ENCODE data around the gene DIPK1A.

DIPK1A gene

GRCh38 chr1:92870591-92870990 is 90.7 kb downstream of the DIPK1A start:
- DNase-seq (ENCODE audit: extremely low read depth, low read depth) = no peak
- TF ChIP-seq CTCF (IDR thresholded peaks at IDR 0.05; ENCODE audit: low read depth, low read length) = no peak

- TF ChIP-seq CTCF (IDR thresholded peaks at IDR 0.05; ENCODE audit: low read depth, low read length) = no peak
- no peak for DNase-seq (ENCODE audit: extremely low read depth, low read depth)
Measured at GRCh38 chr1:92864131-92864530, 97.1 kb downstream of the DIPK1A start.

- DNase-seq (ENCODE audit: extremely low read depth, low read depth) = no peak
- TF ChIP-seq CTCF (IDR thresholded peaks at IDR 0.05; ENCODE audit: low read depth, low read length) = no peak
Measured at GRCh38 chr1:92862605-92863004, 98.7 kb downstream of the DIPK1A start.

GRCh38 chr1:92859400-92860039 is 101.7 kb downstream of the DIPK1A start:
- no peak for TF ChIP-seq CTCF (IDR thresholded peaks at IDR 0.05; ENCODE audit: low read depth, low read length)
- no peak for DNase-seq (ENCODE audit: extremely low read depth, low read depth)

GRCh38 chr1:92858564-92859399 is 102.5 kb downstream of the DIPK1A start:
- peak; percentile 85 for TF ChIP-seq CTCF (IDR thresholded peaks at IDR 0.05; ENCODE audit: low read depth, low read length)
- peak; percentile 61 for DNase-seq (ENCODE audit: extremely low read depth, low read depth)

GRCh38 chr1:92857817-92858216 is 103.4 kb downstream of the DIPK1A start:
- DNase-seq (ENCODE audit: extremely low read depth, low read depth) = no peak
- TF ChIP-seq CTCF (IDR thresholded peaks at IDR 0.05; ENCODE audit: low read depth, low read length) = no peak

- DNase-seq (ENCODE audit: extremely low read depth, low read depth) = no peak
- TF ChIP-seq CTCF (IDR thresholded peaks at IDR 0.05; ENCODE audit: low read depth, low read length) = no peak
Measured at GRCh38 chr1:92855236-92855635, 106.0 kb downstream of the DIPK1A start.

Measured in AG09319 (cell line).